NCI-H510A treated with DMSO at 0.1 percent for 48 hours (cell line): ENCODE results near the gene OR5AS1.
"Not testable (repeated sequence)": the region's sequence is repeated elsewhere in the genome, so short reads cannot be mapped to it uniquely, and the experiment has no call there.

ENCODE experiments used
- DNase-seq: peaks from one replicate; lab custom pipeline; 2025; lab: John Stamatoyannopoulos, UW

OR5AS1 gene

GRCh38 chr11:56027354-56027753, at the start of gene OR5AS1:
OR5AS1 (plus strand) TSS chr11:56027654; CDS start chr11:56030419, 2,765 bp downstream.
- no peak for DNase-seq

- no peak for DNase-seq
These were observed 32.9 kb upstream of the OR5AS1 start, which contains the start of gene OR5F1 for GRCh38 chr11:55994525-55994924. OR5F1 (minus strand) TSS chr11:55994625; CDS start chr11:55994625, 0 bp downstream.

GRCh38 chr11:56010716-56011115, 16.7 kb upstream of the OR5AS1 start:
- DNase-seq = no peak

- DNase-seq = no peak
These were observed 13.6 kb upstream of the OR5AS1 start for GRCh38 chr11:56013805-56014204.

- DNase-seq = no peak
These were observed 18.1 kb downstream of the OR5AS1 start for GRCh38 chr11:56045538-56045937.

- no peak for DNase-seq
These were observed 21.0 kb downstream of the OR5AS1 start for GRCh38 chr11:56048480-56048879.

GRCh38 chr11:56049487-56049886, 22.0 kb downstream of the OR5AS1 start:
- DNase-seq = no peak

- DNase-seq = not testable (repeated sequence)
These were observed 28.9 kb downstream of the OR5AS1 start for GRCh38 chr11:56056366-56056765.

GRCh38 chr11:56057661-56058237, 30.3 kb downstream of the OR5AS1 start:
- not testable (repeated sequence) for DNase-seq

GRCh38 chr11:56058260-56058780, 30.9 kb downstream of the OR5AS1 start:
- DNase-seq = not testable (repeated sequence)

- DNase-seq = no peak
These were observed 39.5 kb downstream of the OR5AS1 start for GRCh38 chr11:56066980-56067379.
